Smooth muscle cell (in vitro differentiated cells): ENCODE data around the gene A4GALT. TPM values are rescaled to one million over a fixed set of nuclear protein-coding genes. Genes with fewer than 3 reads are reported as not detected.

ENCODE experiments used
- DNase-seq: peaks from one replicate; lab custom pipeline; 2025; ENCODE audit not compliant: unreplicated experiment; lab: John Stamatoyannopoulos, UW
- H2AFZ ChIP-seq: fragments of 200-600 bp; sonication (generic); 2 replicates; pipeline ENCODE4 v1.6.0; 2016; ENCODE audit warnings: antibody characterized with exemption, low read depth, mild to moderate bottlenecking
- H3F3A ChIP-seq: fragments of 200-600 bp; sonication (generic); 2 replicates; pipeline ENCODE4 v1.6.0; 2017; ENCODE audit warnings: antibody characterized with exemption, low read depth
- H3K27ac ChIP-seq: fragments of 200-600 bp; sonication (generic); 2 replicates; pipeline ENCODE4 v1.5.1; 2016; ENCODE audit warnings: low read depth, mild to moderate bottlenecking
- H3K27me3 ChIP-seq: fragments of 200-600 bp; sonication (generic); 2 replicates; pipeline ENCODE4 v1.6.1; 2016; ENCODE audit warnings: low read depth, mild to moderate bottlenecking
- H3K36me3 ChIP-seq: fragments of 200-600 bp; sonication (generic); 2 replicates; pipeline ENCODE4 v1.5.1; 2016; ENCODE audit warnings: low read depth
- H3K4me1 ChIP-seq: fragments of 200-600 bp; sonication (generic); 2 replicates; pipeline ENCODE4 v1.5.1; 2016; ENCODE audit warnings: low read depth
- H3K4me2 ChIP-seq: fragments of 200-600 bp; sonication (generic); 2 replicates; pipeline ENCODE4 v1.6.0; 2016; ENCODE audit warnings: mild to moderate bottlenecking
- H3K4me3 ChIP-seq: fragments of 200-600 bp; sonication (generic); 2 replicates; pipeline ENCODE4 v1.5.1; 2016; ENCODE audit warnings: mild to moderate bottlenecking
- H3K79me2 ChIP-seq: fragments of 200-600 bp; sonication (generic); 2 replicates; pipeline ENCODE4 v1.6.0; 2016; ENCODE audit warnings: low read depth, mild to moderate bottlenecking
- H3K9ac ChIP-seq: fragments of 200-600 bp; sonication (generic); 2 replicates; pipeline ENCODE4 v1.6.0; 2016; ENCODE audit warnings: low read depth
- H3K9me3 ChIP-seq: fragments of 200-600 bp; sonication (generic); replicated peaks from 2 replicates; pipeline ENCODE4 v1.5.1; 2016; ENCODE audit warnings: low read depth
- H4K20me1 ChIP-seq: fragments of 200-600 bp; sonication (generic); 2 replicates; pipeline ENCODE4 v1.6.0; 2016; ENCODE audit warnings: low read depth
- WGBS: methylation state at CpG from one replicate; pipeline ENCODE4 v1.1.7; 2016; ENCODE audit warnings: low lambda C conversion rate; 5-methylcytosine and 5-hydroxymethylcytosine counted together
- polyA plus RNA-seq: library from polyadenylated mRNA; unstranded; fragments of >200 nt; fragmentation: Nextera tagmentation; extraction: Ambion mirVana; gene quantifications from 2 replicates; pipeline ENCODE4 v1.2.1, GENCODE V29; 2016
- total RNA-seq: library from RNA; depleted of rRNA; stranded (reverse); fragments of >200 nt; gene quantifications from 2 replicates; pipeline ENCODE4 v1.2.3, GENCODE V29; 2014
- TF ChIP-seq, protein P1 (sequence below): fragments of 200-600 bp; sonication (generic); IDR thresholded peaks from 2 replicates; pipeline ENCODE4 v1.5.1; 2017; ENCODE audit warnings: borderline replicate concordance, mild to moderate bottlenecking, antibody characterized with exemption; ENCODE audit not compliant: insufficient read depth, poor library complexity, severe bottlenecking

A4GALT gene
- total and polyA plus RNA-seq, 2 experiments from 2014 or later, result 0.99 to 1.6 TPM

DNA sequence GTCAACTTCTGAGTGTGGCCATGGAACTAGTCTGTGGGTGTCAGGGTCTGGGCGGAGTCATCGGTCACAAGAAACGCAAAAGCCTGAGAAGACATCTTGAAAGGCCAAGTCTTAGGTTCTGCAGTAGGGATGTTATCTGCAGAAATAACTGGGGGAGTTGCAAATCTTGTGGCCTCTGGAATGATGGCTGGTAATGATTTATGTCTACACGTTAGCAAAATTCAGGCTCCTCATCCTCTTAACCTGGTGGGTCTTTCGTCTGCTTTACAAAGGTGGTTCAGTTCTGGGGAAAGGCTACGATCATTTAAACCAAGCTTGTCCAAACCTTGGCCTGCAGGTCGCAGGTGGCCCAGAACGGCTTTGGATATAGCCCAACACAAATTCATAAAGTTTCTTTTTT, 64.1 kb downstream of the A4GALT start:
- no peak overlapping the region for H3K4me2 ChIP-seq
- H2AFZ ChIP-seq, result no peak overlapping the region
- H3K4me1 ChIP-seq, result no peaks in the 10 kb centered on the region
- H3K4me3 ChIP-seq, result no peak overlapping the region
- WGBS, result 95% methylated on average over 8 of the region's 8 CpGs
- no peaks in the 10 kb centered on the region for H3K36me3 ChIP-seq
- no peak overlapping the region for H3K27ac ChIP-seq
- no peaks in the 10 kb centered on the region for H3K79me2 ChIP-seq
- no peaks in the 10 kb centered on the region for H3K9me3 ChIP-seq
- no peak for DNase-seq
- H3K9ac ChIP-seq, result no peak overlapping the region
- H3F3A ChIP-seq, result no peaks in the 10 kb centered on the region
- TF ChIP-seq, protein P1, sequence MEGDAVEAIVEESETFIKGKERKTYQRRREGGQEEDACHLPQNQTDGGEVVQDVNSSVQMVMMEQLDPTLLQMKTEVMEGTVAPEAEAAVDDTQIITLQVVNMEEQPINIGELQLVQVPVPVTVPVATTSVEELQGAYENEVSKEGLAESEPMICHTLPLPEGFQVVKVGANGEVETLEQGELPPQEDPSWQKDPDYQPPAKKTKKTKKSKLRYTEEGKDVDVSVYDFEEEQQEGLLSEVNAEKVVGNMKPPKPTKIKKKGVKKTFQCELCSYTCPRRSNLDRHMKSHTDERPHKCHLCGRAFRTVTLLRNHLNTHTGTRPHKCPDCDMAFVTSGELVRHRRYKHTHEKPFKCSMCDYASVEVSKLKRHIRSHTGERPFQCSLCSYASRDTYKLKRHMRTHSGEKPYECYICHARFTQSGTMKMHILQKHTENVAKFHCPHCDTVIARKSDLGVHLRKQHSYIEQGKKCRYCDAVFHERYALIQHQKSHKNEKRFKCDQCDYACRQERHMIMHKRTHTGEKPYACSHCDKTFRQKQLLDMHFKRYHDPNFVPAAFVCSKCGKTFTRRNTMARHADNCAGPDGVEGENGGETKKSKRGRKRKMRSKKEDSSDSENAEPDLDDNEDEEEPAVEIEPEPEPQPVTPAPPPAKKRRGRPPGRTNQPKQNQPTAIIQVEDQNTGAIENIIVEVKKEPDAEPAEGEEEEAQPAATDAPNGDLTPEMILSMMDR, result no peak
- H4K20me1 ChIP-seq, result no peaks in the 10 kb centered on the region
- H3K27me3 ChIP-seq, result no peaks in the 10 kb centered on the region

DNA sequence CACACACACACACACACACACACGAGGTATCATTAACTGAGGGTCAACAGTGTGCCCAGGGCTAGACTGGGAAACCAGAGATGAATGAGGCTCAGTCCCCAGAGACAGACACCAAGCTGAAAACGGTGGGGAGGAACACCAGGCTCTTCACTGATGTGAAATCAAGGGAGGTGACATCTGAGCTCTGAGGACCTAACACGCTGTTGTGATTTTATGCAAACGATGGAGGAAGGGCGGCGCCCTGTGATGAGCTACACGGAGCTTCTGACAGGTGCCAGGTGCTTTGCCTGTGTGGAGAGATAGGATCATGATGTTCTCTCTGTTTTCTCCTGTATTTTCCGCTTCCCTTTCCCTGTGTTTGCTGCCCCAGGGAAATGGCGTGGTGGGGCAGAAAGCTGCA, 65.0 kb downstream of the A4GALT start:
- no peak overlapping the region for H3K9ac ChIP-seq
- H4K20me1 ChIP-seq, result no peaks in the 10 kb centered on the region
- H3K4me3 ChIP-seq, result no peak overlapping the region
- H3K4me2 ChIP-seq, result no peak overlapping the region
- no peaks in the 10 kb centered on the region for H3F3A ChIP-seq
- no peak overlapping the region for H3K27ac ChIP-seq
- H3K4me1 ChIP-seq, result no peaks in the 10 kb centered on the region
- no peaks in the 10 kb centered on the region for H3K79me2 ChIP-seq
- no peaks in the 10 kb centered on the region for H3K9me3 ChIP-seq
- TF ChIP-seq, protein P1, result no peak
- no peaks in the 10 kb centered on the region for H3K36me3 ChIP-seq
- no peaks in the 10 kb centered on the region for H3K27me3 ChIP-seq
- WGBS, result 72% methylated on average over 9 of the region's 9 CpGs
- no peak overlapping the region for H2AFZ ChIP-seq
- no peak for DNase-seq

DNA sequence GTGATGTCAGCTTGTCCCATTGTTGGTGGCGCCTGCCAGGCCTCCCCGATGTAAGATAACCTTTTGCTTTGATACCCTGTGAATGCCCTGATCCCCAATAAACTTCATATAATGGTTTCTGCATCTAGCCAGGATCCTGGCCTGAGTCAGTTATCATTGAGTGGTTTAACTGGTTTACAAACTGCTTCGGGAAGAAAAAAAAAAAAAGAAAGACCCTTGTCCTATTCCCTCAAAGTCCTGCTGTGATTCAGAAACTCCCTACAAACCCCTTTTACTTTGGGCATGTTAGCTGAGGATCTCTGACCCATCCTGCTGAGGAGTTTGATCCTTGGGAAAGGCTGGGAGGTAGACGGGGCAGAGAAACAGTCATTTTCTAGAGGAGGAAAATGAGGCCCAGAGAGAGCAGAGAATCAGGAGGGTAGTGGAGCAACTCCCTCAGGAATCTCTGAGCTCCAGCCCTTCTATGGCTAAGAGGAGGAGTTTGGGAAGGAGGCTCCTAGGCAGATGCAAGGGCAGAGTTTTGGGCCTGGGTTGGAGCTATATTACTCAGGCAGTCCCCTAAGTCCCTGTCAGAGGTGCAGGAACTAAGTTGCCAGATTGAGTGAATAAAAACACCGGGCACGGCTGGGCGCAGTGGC, 66.1 kb downstream of the A4GALT start:
- TF ChIP-seq, protein P1, result no peak
- Histone ChIP-seq H2AFZ (no peak overlapping the region), H3K4me1 (no peaks in the 10 kb centered on the region), H4K20me1 (no peaks in the 10 kb centered on the region), H3K4me3 (no peak overlapping the region), H3K9ac (no peak overlapping the region), H3K27me3 (no peaks in the 10 kb centered on the region), H3K36me3 (no peaks in the 10 kb centered on the region), H3K4me2 (no peak overlapping the region), H3K27ac (no peak overlapping the region), H3K79me2 (peaks cover 6% of the 10 kb centered on the region), H3K9me3 (no peaks in the 10 kb centered on the region), H3F3A (no peaks in the 10 kb centered on the region)
- DNase-seq, result no peak
- 80% methylated on average over 7 of the region's 7 CpGs for WGBS

DNA sequence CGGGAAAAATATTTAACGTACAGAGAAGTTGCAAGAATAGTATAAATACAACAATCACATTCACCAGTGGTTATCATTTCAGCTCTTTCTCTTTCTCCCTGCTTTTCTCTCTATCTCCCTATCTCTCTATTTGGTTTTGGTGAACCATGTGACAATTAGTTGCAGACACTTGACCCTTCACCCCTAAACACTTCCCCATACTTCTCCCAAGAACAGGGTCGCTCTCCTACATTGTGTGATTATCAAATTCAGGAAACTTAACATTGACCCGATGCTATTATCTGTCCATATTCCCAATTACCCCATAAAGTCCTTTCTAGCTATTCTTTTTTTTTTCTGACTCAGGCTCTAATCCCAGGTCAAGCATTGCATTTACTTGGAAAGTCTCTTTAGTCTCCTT, 66.7 kb downstream of the A4GALT start:
- no peak overlapping the region for H3K4me2 ChIP-seq
- no peaks in the 10 kb centered on the region for H3K36me3 ChIP-seq
- no peak overlapping the region for H3K4me3 ChIP-seq
- H2AFZ ChIP-seq, result no peak overlapping the region
- TF ChIP-seq, protein P1, result no peak
- no peak overlapping the region for H3K9ac ChIP-seq
- no peaks in the 10 kb centered on the region for H4K20me1 ChIP-seq
- no peak overlapping the region for H3K27ac ChIP-seq
- no peaks in the 10 kb centered on the region for H3F3A ChIP-seq
- H3K4me1 ChIP-seq, result no peaks in the 10 kb centered on the region
- H3K27me3 ChIP-seq, result no peaks in the 10 kb centered on the region
- no peak for DNase-seq
- H3K79me2 ChIP-seq, result peaks cover 7% of the 10 kb centered on the region
- 92% methylated on average over 4 of the region's 4 CpGs for WGBS
- H3K9me3 ChIP-seq, result no peaks in the 10 kb centered on the region
